Measurements from ENCODE around the gene GOLGA2.

Gene GOLGA2

DNA sequence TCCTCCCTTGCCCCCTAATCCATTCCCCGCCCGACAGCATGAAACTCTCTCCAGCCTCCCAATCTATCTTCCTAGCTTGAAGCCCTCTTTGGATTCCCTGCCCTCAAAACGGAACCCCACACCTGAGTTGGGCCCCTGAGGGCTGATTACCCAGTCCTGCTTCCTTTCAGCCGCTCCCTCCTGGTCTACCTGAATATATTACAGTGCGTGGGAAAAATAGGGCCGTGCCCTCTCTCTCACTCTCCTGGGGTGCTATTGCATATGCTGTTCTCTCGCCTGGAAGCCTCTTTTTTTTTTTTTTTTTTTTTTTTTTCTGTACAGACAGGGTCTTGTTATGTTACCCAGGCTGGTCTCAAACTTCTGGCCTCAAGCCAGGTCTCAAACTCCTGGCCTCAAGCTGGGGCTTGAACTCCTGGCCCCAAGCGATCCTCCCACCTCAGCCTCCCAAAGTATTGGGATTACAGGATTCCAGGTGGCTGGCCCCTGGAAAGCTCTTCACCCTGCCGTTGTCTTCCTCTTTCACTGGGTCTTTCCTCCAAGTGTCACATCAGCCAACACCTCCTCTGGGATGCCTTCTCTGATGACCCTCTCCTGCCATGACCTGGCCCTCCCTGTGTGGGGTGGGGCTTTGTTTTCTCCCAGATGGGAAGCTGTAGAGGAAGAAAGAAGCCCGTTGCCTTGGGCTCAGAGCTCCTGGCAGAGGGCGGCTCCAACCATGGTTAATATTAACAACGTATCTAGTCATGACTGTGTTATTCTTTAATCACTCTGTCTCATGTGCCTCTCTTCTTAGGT is 64.4 kb downstream of the GOLGA2 start:
- TF ChIP-seq, protein P1, sequence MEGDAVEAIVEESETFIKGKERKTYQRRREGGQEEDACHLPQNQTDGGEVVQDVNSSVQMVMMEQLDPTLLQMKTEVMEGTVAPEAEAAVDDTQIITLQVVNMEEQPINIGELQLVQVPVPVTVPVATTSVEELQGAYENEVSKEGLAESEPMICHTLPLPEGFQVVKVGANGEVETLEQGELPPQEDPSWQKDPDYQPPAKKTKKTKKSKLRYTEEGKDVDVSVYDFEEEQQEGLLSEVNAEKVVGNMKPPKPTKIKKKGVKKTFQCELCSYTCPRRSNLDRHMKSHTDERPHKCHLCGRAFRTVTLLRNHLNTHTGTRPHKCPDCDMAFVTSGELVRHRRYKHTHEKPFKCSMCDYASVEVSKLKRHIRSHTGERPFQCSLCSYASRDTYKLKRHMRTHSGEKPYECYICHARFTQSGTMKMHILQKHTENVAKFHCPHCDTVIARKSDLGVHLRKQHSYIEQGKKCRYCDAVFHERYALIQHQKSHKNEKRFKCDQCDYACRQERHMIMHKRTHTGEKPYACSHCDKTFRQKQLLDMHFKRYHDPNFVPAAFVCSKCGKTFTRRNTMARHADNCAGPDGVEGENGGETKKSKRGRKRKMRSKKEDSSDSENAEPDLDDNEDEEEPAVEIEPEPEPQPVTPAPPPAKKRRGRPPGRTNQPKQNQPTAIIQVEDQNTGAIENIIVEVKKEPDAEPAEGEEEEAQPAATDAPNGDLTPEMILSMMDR (IDR thresholded peaks at IDR 0.05; ENCODE audit: low read depth, low read length, missing control alignments): no peak
- DNase-seq (ENCODE audit: low read depth): no peak
- H3K4me3 ChIP-seq (ENCODE audit: low read depth, low read length): no peak overlapping the region

DNA sequence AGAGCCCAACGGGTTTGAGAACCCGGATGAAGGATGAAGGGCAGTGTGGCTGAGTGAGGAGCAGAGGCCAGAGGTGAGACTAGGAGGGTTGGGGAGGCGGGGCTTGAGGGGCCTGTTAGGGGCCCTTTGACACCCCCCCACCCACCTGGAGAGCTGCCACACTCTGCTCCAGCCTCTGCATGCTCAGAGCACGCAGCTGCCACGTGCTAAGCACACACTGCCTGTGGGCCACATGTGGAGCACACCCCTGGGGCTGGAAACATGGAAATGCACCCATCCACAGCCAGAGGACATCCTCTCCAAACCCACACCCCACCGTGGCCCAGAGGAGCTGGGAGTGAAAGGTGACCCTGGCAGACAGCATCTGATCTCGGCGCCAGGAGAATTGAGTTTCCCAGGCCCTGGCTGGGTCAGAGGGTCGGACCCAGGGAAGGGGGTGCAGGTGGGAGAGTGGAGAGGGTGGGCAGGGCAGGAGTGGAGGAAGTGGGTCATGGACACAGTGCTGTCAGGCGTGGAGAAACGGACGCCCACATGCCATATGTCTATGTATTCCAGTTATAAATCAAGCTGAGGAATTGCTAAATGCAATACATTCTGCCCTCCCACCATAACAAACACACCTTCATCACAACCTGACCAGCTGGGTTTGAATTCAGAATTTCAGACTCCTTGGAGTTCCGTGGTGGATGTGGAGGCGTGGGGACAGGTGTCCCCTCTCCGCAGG is 66.7 kb downstream of the GOLGA2 start:
- TF ChIP-seq, protein P1 (IDR thresholded peaks at IDR 0.05; ENCODE audit: low read depth, low read length, missing control alignments): no peak
- DNase-seq (ENCODE audit: low read depth): no peak
- H3K4me3 ChIP-seq (ENCODE audit: low read depth, low read length): no peak overlapping the region

DNA sequence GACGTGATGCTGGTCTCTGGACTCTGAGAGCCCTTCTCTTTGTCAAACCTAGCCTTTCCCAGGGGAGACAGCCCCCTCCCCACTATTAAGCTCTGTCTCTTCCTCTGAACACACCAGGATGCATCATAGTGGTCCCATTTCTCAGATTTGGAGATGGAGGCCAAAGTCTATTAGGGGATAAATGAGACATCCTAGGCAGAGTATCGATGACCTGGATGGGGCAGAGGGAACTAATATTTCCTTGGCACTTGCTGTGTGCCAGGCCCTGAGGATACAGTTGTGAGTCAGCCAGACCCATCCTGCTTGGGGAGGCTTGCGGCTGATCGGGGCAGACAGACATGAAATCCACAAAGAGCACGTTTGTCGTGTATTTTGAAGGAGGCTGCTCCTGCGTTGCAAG is 67.4 kb downstream of the GOLGA2 start:
- H3K4me3 ChIP-seq (ENCODE audit: low read depth, low read length): no peak overlapping the region
- no peak for DNase-seq (ENCODE audit: low read depth)
- TF ChIP-seq, protein P1 (IDR thresholded peaks at IDR 0.05; ENCODE audit: low read depth, low read length, missing control alignments): no peak

DNA sequence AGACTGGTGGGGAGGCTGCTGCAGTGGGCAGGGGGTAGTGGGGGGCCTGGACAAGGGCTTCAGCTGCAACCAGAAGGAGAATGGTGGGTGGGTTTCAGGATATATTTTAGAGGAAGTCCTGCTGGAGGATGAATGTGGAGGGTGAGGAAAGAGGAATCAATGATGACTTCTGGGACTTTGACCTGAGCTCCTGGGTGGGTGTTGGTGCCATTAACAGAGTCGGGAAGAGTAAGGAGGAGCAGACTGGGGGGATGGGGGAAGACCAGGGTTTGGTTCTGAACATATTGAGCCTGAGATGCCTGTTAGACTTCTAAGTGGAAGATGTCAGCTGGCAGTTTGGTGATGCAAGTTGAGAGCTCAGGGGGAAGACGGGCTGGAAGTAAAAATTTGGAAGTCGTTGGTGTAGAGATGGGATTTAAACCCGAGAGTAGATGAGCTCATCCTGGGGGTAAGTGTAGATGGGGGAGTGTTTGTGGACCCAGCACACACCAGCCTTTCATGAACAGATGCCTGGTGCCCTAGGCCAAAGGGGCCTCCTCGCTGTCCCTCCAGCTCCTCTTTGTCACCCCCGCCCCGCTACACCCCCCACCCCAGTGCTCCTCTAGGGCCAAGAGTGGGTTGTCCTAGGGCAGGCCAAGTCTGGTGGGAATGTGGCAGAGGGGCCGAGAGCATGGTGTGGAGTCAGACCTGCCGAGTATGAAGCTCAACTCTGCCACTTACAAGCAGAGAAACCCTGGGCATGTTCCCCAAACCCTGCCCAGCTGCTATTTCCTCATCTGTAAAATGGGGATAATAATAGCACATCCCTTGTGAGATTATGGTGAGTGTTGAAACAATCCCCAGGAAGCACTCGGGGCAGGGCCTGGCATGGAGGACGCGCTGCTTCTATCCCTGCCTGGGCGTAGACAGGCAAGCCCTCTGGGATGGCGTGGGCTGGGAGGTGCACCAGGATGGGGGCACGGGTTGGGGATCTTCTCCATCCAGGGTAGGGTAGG is 68.6 kb downstream of the GOLGA2 start:
- no peak for DNase-seq (ENCODE audit: low read depth)
- no peak overlapping the region for H3K4me3 ChIP-seq (ENCODE audit: low read depth, low read length)
- TF ChIP-seq, protein P1 (IDR thresholded peaks at IDR 0.05; ENCODE audit: low read depth, low read length, missing control alignments): no peak

DNA sequence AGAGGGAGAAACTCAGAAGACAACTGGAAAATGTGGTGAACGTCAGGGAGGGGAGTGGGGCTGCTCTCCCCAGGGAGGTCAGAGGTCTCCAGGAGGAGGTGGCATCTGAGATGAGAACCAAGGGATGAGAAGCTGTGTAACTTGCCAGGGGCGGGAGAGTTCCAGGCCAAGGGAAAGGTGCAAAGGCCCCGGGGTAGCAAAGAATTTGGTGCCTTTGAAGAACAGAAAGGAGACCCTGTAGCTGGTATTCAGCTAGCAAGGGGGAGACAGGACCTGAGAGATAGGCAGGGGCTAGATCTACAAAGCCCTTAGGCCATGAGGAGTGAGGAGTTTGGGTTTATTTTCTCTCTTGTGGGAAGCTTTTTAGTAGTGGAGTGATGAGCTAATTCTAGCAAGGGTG is 69.3 kb downstream of the GOLGA2 start:
- TF ChIP-seq, protein P1 (IDR thresholded peaks at IDR 0.05; ENCODE audit: low read depth, low read length, missing control alignments): no peak
- H3K4me3 ChIP-seq (ENCODE audit: low read depth, low read length): no peak overlapping the region
- no peak for DNase-seq (ENCODE audit: low read depth)
